Measurements from ENCODE around the gene SLC16A7. TPM values are rescaled to one million over a fixed set of nuclear protein-coding genes. Genes with fewer than 3 reads are reported as not detected.

Gene SLC16A7
- total and polyA plus RNA-seq, 2 of the 8 experiments (the other 6 are each of a cell fraction or from before 2014, with no cell fraction given) = 0.74 to 4.3 TPM

Small RNA genes lying within 50 kb of the gene (small RNA-seq; reads per million reads assigned to genes)
- gene AC079905.2 (ENCODE audit: insufficient read depth) (not detected), gene RNU4-20P (ENCODE audit: insufficient read depth) (not detected)

Data from H1 (cell line).